Hematopoietic multipotent progenitor cell (in vitro differentiated cells): ENCODE results near the gene FAM177A1. TPM values are rescaled to one million over a fixed set of nuclear protein-coding genes. Genes with fewer than 3 reads are reported as not detected.
"Not testable (repeated sequence)": the region's sequence is repeated elsewhere in the genome, so short reads cannot be mapped to it uniquely, and the experiment has no call there.

Experiments used
- DNase-seq, 3 donors: peaks; one replicate each; pipeline ENCODE4 v3.0.0-alpha.2; 2011 to 2015; ENCODE audit warnings: low read depth in 2 of 3, low spot score in 2 of 3
- total RNA-seq: library from RNA; depleted of rRNA; stranded (reverse); fragments of >200 nt; gene quantifications from one replicate; pipeline ENCODE4 v1.2.3, GENCODE V29; 2012

FAM177A1 gene, protein sequence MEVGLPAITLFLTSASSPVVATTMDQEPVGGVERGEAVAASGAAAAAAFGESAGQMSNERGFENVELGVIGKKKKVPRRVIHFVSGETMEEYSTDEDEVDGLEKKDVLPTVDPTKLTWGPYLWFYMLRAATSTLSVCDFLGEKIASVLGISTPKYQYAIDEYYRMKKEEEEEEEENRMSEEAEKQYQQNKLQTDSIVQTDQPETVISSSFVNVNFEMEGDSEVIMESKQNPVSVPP
- total RNA-seq: 16.7 TPM

DNA sequence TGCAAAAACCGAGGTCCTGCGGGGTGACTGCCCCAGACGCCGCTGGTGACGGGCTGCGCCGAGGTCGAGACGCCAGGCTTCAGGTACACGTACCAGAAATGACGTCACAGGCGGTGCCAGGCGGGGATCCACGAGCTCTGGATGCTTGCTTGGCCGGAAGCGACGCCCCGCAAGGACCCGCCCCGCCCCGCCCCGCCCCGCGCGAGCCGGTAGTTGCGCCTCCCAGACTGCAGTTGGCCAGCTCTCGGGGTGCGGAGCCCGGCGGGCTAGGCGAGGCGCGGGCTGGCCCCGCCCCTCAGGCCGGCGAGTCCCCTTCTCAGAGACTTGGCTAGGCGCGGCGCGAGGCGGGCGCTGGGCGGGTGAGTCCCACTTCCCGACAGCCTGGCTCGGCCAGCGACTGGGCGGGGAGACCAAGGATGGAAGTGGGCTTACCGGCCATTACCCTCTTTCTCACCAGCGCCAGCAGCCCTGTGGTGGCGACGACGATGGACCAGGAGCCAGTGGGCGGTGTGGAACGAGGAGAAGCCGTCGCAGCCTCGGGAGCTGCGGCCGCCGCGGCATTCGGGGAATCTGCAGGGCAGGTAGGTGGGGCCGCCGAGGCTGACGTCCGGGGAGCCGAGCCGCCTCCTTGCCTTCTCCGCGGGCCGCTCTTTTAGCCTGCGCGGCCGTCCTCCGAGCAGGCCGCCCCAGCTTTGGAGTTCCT, at the start of gene FAM177A1:
Gene FAM177A1, plus strand, starts transcription at position 225 of the 703 bp plus-strand sequence. Its CDS starts 192 bp downstream, at position 417.
- DNase-seq: peak; percentile 97 to 99 (median 99)

DNA sequence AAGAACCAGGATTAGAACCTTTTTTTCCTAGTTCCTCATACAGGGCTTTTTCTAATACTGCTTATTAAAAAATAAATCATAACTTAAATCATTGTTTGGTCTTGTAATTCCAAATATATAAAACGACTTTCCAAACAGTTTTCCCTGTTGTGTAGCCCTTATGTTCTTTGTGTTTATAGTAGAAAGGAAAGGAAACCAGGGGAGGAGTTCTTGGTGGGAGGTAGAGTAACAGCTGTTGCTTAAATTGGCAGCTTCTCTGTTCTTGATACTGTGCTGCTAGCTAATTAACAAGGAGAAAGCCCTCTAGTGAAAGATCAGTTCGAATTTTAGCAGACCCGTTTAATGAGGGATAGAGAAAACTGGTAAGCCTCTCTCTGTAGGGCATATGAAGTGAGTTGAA, 48.3 kb upstream of the FAM177A1 start:
- no peak for DNase-seq

DNA sequence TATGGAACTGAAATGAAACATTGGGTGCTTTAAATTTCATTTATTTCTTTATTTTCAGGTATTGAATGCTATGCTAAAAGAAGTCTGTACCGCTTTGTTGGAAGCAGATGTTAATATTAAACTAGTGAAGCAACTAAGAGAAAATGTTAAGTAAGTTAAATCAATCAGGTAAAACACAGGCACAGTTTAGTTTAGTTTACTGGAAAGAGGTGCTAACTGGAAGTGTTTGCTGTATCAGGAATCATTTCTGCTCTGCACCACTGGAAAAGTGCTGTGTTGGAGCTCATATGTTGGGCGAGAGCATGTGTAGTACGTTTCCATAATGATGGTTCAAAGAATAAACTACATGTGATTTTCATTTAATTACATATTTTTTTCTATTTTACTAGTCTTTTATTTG, 46.6 kb upstream of the FAM177A1 start:
- no peak for DNase-seq

DNA sequence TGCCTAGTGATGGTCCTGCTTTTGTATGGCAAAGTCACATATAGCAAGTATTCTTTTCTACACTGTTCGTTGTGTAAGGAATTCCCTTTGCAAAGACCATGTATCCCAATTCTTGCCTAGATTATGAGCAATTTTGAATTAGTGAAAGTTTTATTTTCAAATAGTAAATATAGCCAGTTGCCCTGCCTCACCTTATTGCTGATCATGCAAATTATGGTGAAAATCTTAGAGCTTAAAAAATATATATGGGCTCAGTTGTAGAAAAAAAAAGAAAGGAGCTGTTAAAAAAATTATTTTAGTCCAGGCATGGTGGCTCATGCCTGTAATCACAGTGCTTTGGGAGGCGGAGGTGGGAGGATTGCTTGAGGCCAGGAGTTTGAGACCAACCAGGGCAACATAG, 44.5 kb upstream of the FAM177A1 start:
- no peak for DNase-seq

DNA sequence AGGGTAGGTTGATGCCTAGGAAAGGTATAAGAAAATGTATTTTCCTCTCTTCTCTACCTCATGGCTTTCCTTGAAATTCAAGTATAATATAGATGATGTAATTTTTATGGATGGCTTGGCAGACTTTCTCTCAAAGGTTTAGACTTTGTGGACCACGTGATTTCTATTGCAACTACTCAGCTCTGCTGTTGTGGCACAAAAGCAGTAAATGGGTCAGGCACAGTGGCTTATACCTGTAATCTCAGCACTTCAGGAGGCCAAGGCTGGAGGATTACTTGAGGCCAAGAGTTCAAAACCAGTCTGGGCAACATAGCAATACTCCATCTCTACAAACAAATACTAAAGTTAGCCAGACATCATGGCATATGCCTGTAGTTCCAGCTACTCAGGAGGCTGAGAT, 41.2 kb upstream of the FAM177A1 start:
- DNase-seq: no peak

DNA sequence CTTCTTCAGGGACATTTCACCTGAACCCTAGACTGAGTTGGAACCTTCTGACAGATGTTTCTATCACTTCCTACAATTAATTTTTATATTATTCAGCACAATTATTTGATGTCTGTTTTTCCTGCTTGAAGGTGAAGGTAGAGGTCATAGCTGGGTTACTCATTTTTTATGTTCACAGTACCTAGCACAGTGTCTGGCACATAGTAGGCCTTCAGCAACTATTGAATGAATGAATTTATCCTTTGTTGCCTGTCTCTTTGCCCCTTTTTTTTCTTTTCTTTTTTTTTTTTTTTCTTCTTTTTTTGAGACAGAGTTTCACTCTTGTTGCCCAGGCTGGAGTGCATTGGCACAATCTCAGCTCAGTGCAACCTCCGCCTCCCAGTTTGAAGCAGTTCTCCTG, 29.5 kb upstream of the FAM177A1 start:
- no peak for DNase-seq

DNA sequence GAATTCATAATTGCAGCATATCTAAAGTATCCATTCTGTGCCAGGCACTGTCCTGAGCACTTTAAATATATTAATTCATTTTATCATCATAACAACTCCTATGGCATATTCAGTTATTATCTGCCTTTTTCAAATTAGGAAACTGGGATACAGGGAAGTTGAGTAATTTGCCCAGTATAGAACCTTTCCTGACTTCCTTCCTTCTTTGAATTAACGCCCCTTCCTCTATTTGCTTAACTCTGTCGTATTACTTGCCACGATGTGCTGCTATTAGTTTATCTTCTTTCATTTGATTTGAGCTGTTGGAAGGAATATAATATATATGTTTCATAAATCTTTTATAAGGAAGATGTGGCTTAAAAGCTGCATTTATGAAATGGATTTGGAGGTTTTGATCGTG, 25.4 kb upstream of the FAM177A1 start:
- DNase-seq: no peak

DNA sequence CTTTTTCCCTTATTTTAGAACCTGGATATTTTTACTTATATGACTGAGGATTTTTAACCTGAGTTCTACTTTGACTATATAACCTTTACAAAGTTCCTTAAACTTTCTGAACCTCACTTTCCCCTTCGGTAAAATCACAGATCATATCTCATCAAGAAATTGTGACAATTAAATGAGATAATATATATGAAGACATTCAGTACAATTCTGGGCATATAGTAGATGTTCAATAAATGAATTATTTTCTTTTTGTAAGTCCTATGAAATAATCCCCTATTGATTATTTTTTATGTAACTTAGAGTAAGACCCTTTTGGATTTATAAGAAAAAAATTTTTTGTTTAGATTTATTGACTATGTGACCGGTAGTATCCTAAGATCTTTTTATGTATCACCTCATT, 17.6 kb upstream of the FAM177A1 start:
- no peak for DNase-seq

DNA sequence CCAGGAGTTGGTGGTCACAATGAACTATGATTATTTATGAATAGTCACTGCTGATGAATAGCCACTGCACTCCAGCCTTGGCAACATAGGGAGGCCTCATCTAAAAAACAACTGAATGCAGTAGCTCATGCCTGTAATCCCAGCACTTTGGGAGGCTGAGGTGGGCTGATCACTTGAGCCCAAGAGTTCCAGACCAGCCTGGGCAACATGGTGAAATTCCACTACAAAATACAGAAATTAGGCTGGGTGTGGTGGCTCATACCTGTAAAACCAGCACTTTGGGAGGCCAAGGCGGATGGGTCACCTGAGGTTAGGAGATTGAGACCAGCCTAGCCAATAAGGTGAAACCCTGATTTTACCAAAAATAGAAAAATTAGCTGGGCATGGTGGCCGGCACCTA, 13.5 kb upstream of the FAM177A1 start:
- no peak for DNase-seq

DNA sequence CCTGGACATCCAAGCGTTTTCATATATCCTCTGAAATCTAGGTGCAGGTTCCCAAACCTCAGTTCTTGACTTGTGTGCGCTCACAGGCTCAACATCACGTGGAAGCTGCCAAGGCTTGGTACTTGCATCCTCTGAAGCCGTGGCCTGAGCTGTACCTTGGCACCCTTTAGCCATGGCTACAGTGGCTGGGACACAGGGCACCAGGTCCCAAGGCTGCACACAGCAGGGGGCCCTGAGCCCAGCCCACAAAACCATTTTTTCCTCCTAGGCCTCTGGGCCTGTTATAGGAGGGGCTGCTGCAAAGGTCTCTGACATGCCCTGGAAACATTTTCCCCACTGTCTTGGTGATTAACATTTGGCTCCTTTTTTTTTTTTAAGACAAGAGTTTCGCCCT, 11.6 kb upstream of the FAM177A1 start:
- DNase-seq: peak in 1 of 3 donors; percentile 4

DNA sequence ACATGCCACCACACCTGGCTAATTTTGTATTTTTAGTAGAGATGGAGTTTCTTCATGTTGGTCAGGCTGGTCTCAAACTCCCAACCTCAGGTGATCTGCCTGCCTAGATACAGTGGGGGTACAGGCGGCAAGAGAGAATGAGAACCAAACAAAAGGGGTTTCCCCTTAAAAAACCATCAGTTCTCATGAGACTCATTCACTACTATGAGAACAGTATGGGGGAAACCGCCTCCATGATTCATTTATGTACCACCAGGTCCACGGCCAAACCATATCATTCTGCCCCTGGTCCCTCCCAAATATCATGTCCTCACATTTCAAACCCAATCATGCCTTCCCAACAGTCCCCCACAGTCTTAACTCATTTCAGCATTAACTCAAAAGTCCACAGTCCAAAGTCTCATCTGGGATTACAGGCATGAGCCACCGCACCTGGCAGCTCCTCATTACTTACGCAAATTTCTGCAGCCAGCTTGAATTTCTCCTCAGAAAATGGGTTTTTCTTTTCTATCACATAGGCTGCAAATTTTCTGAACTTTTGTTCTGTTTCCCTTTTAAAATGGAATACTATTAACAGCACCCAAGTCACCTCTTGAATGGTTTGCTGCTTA, 11.0 kb upstream of the FAM177A1 start:
- not testable (repeated sequence) for DNase-seq

DNA sequence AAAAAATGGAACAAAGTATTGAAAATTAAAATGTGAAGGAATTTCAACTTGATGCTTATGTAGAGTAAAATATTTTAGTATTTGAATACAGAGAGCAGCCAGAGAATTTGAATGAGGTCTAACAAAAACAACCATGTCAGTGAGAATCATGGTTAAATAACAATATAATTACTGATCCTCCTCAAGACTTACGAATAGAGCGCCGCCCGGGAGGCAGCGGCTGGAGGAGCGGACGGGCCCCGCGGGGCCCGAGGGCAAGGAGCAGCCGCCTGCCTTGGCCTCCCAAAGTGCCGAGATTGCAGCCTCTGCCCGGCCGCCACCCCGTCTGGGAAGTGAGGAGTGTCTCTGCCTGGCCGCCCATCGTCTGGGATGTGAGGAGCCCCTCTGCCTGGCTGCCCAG, 7.8 kb upstream of the FAM177A1 start:
- DNase-seq: not testable (repeated sequence)

DNA sequence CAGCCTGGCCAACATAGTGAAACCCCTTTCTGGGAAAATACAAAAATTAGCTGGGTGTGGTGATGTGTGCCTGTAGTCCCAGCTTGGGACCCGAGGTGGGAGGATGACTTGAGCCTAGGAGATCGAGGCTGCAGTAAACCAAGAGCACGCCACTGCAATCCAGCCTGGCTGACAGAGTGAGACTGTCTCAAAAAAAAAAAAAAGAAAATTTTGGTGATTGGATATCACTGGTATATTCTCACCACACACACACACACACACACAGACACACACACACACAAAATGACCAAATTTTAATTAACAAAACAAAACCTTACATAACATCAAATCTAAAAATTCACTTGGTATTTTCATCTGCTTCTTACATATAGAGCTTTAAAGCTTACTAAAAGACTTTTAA, 3.4 kb upstream of the FAM177A1 start:
- no peak for DNase-seq

DNA sequence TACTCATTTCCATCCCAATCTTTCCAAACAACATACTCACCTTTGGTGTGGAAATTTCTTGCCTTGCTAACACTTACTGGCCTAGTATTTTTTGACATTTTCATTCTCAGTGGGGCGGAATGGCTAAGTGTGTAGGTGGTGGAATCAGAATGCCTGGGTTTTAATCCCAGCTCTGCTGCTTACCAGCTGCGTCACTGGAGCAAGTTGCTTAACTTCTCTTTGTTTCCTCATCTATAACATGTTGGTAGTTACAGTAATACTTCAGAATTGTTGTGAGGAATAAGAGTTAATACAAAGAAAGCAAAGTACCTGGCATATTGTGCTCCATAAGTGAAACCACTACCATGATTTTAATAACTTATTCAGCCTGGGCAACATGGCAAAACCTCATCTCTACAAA, 3.0 kb upstream of the FAM177A1 start:
- DNase-seq: no peak

DNA sequence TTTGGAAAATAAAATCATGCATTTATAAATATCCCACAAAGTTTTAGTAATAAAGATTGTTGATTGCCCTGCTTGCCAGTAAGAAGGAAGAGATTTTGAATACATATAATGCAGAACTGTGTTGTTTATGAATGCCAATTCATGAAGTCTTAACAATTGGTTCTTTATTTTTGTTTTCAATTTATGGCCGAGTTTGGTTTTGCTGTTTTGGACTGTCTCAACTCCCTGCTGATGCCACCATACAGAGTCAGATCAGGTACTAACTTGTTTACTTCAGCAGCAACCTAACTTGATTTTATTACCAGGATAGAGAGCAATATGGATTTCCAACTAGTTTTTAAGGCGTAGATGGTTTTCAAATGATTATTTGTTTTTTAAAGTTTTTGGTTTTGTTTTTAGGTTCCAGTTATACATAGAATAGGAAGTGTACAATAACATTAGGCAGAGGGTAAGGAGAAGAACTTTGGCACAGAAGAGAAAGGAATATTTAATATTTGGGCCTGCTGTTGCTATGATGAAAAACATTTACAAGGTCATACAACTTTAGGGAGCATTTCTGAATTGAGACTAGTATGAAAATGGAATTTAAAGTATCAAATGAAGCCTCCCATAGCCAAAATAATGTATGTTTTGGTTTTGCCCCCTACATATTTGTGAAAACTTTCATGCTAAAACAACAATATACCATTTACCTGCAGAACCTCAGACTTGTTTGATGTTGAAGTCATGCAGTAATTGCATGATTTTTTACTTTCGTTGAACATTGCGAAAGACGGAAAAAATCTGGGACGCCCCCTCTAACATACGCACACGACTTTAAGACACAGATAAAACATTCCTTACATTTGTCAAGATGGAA, 904 bp upstream of the FAM177A1 start:
- DNase-seq: no peak

DNA sequence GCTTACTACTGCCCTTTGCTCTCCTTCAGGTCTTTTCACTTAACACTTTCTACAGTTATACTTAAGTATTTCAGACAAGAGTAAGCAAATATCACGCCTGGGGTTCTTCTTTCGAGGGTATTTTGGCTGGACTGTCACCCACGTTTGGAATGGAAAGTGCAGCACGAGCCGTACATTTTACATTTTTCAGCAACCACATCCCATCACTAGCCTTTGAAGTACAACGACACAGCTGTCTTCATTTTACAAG, 349 bp upstream of the FAM177A1 start:
- DNase-seq: no peak

DNA sequence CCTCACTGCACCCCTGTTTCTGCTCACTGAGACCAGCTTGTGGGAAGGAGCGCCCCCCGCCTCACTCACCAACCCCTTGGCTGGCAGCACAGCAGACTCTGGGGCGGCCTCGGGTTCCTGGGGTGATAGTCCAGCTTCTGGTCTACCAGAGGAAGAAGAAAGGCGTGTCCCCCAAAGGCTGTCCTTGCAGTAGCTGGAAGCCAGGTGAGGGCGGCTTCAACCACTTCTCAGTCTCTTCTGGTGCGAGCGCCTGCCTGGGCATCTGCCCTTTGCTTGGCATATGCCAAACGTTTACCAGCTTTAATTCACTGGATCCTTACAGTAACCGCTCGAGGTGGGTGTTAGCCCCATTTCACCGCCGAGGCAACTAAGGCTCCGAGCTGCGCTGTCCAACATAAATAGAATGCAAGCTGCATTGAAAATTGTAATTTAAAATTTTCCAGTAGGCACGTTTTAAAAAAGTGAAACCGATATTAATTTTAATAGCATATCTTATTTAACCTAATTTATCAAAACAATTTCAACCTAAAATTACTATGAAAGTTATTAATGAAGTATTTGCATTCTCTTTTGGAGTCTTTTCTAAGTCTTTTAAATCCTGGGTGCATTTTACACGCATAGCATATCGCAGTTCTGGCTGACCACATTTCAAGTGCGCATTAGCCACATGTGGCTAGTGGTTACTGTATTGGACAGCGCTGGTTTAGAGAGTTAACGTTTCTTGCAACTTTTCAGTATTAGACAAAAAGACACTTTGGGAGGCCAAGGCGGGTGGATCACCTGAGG, 872 bp downstream of the FAM177A1 start:
- DNase-seq: peak in 1 of 3 donors; percentile 55

DNA sequence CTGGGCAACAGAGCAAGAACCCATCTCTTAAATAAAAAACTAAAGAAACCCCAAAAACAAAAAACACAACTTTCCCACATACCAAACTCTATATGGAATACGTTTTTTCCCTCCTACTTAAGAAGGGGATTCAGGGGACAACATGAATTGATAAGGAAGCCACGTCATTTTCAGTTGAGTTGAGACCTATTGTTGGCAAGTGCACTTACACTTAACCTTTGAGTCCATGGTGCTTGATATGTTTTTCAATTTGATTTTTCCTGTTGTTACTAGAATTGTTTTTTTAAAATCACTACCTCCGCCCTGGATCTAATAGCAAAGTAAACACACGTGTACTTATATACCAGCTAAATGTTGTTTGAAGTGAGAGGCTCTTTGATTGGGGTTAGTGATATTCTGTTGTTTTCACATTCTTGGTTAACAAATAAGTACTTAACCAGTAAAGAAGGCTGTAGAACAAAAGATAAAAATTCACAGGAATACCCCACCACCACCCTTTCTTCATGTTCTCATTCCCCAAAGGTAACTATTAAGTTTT, 2.0 kb downstream of the FAM177A1 start:
- no peak for DNase-seq

DNA sequence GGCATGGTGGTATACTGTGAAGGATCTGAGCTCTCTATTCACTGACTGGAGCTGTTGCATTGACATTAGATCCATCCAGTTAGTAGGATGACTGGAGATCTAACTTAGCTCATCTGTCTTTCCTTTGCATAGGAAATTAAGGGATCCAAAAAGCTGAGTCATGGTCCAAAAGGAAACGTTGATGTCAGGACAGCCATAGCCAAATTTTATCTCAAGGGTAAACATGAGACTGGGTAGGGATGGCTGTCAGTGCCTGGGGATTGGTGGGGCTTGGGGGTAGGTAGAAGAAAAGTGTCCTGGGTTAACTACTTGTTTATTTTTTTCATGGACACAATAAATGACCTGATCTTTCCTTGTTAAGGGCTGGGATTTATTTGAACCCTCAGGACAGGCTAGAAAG, 4.6 kb downstream of the FAM177A1 start:
- DNase-seq: peak in 1 of 3 donors; percentile 7

DNA sequence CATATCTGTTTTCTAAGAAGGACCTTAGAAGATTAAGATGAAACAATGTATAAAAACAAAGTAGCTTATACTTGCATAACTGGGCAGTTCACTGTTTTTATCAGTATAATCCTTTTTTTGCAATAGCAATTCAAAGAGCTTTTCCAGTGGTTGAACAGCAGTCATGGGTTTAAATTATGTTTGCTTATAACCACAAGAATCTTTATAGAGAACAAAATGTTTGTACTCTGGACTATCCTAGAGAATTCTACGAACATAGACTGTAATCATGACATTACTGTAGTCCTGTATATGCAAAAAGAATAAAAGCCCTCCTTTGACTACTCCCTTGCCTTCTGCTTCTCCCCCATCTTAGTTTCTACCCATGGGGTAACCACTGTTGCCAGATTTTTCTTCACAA, 5.7 kb downstream of the FAM177A1 start:
- no peak for DNase-seq
